H1 (cell line): ENCODE measurements around the gene ABL2. TPM values are rescaled to one million over a fixed set of nuclear protein-coding genes. Genes with fewer than 3 reads are reported as not detected.

Source experiments
- CTCF ChIA-PET: fragments of 300-600 bp; sonication (Branson Sonifier 250); formaldehyde crosslinking; loops from one replicate; lab custom pipeline; 2021; ENCODE audit not compliant: partially characterized antibody; lab: Charles Lee
- POLR2A ChIA-PET: fragments of 300-600 bp; sonication (Branson Sonifier 250); formaldehyde crosslinking; loops from one replicate; lab custom pipeline; 2021; ENCODE audit warnings: inconsistent platforms; ENCODE audit not compliant: partially characterized antibody; lab: Charles Lee
- DNase-seq, 2 experiments: peaks; one replicate each; pipeline versions ENCODE4 v3.0.0 to v3.0.0-alpha.2; 2010 to 2022; ENCODE audit warnings: low spot score in 2 of 2, low read depth in 1 of 2, mixed read lengths in 1 of 2
- FAIRE-seq: peaks from 2 replicates; lab custom pipeline; 2011; peaks lifted over from hg19 to GRCh38; lab: Jason Lieb, UNC
- H2AFZ ChIP-seq: 2 replicates; pipeline ENCODE4 v1.8.1; 2012; ENCODE audit warnings: low read length, inconsistent platforms
- H2AK5ac ChIP-seq: 2 replicates; pipeline ENCODE4 v1.6.1; 2013; ENCODE audit warnings: low read depth, low read length
- H2BK120ac ChIP-seq: replicated peaks from 2 replicates; pipeline ENCODE3; 2013; ENCODE audit warnings: low read depth, low read length, inconsistent platforms
- H2BK12ac ChIP-seq: 2 replicates; pipeline ENCODE4 v1.6.1; 2013; ENCODE audit warnings: low read depth, low read length
- H2BK15ac ChIP-seq: 2 replicates; pipeline ENCODE4 v1.6.1; 2013; ENCODE audit warnings: low read length
- H2BK20ac ChIP-seq: 2 replicates; pipeline ENCODE4 v1.6.1; 2013; ENCODE audit warnings: low read length
- H2BK5ac ChIP-seq: 2 replicates; pipeline ENCODE4 v1.6.1; 2013; ENCODE audit warnings: low read depth, low read length
- H3K14ac ChIP-seq: 2 replicates; pipeline ENCODE4 v1.6.1; 2013; ENCODE audit warnings: inconsistent platforms; ENCODE audit not compliant: insufficient read length
- H3K18ac ChIP-seq: 2 replicates; pipeline ENCODE4 v1.6.1; 2013; ENCODE audit warnings: low read length; ENCODE audit errors: extremely low read depth
- H3K23ac ChIP-seq: 2 replicates; pipeline ENCODE4 v1.6.1; 2013; ENCODE audit warnings: inconsistent platforms; ENCODE audit not compliant: insufficient read length
- H3K23me2 ChIP-seq: 2 replicates; pipeline ENCODE4 v1.6.1; 2013; ENCODE audit warnings: low read depth, low read length
- H3K27ac ChIP-seq: 2 replicates; pipeline ENCODE4 v1.6.1; 2011; ENCODE audit warnings: low read depth, low read length, inconsistent platforms
- H3K27me3 ChIP-seq, 4 experiments: replicated peaks in 1 of 4; 1 replicate in 1 of 4; 2 replicates in 3 of 4; pipeline versions ENCODE4 v1.6.1 to v1.8.1; 2011 to 2013; ENCODE audit warnings: low read length in 3 of 4, mild to moderate bottlenecking in 3 of 4, inconsistent platforms in 2 of 4, mixed read lengths in 2 of 4, moderate library complexity in 1 of 4; ENCODE audit not compliant: control insufficient read depth in 3 of 4, insufficient read depth in 3 of 4; ENCODE audit errors: extremely low read depth in 1 of 4
- H3K36me3 ChIP-seq, 4 experiments: 2 replicates each; pipeline versions ENCODE4 v1.6.1 to v1.8.1; 2011 to 2013; ENCODE audit warnings: mild to moderate bottlenecking in 4 of 4, low read length in 3 of 4, moderate library complexity in 2 of 4, control low read depth in 1 of 4, inconsistent platforms in 1 of 4; ENCODE audit not compliant: insufficient read depth in 4 of 4, control insufficient read depth in 2 of 4
- H3K4ac ChIP-seq: replicated peaks from 2 replicates; pipeline ENCODE3; 2013; ENCODE audit warnings: low read length, low read depth, mixed read lengths, inconsistent platforms; ENCODE audit not compliant: insufficient read length
- H3K4me1 ChIP-seq, 4 experiments: replicated peaks in 1 of 4; 1 replicate in 1 of 4; 2 replicates in 3 of 4; pipeline versions ENCODE4 v1.6.1 to v1.8.1; 2011 to 2013; ENCODE audit warnings: low read length in 3 of 4, inconsistent platforms in 2 of 4, mixed read lengths in 1 of 4; ENCODE audit not compliant: insufficient read depth in 4 of 4, control insufficient read depth in 3 of 4
- H3K4me2 ChIP-seq, 2 experiments: 2 replicates each; pipeline versions ENCODE4 v1.6.1 to v1.8.1; 2011 to 2013; ENCODE audit warnings: low read depth in 2 of 2, low read length in 2 of 2, control low read depth in 1 of 2, inconsistent platforms in 1 of 2, mild to moderate bottlenecking in 1 of 2; ENCODE audit not compliant: insufficient read depth in 1 of 2
- H3K4me3 ChIP-seq, 4 experiments: fragments of 200-600, 300-600 bp in 1 of 4; sonication (generic), shearing (Covaris generic), sonication (Bioruptor Twin) in 1 of 4; 2 replicates each; pipeline versions ENCODE4 v1.5.1 to v1.8.1; 2011 to 2016; ENCODE audit warnings: low read length in 4 of 4, low read depth in 3 of 4, control low read depth in 2 of 4, inconsistent platforms in 2 of 4, mild to moderate bottlenecking in 2 of 4, mixed read lengths in 1 of 4, moderate library complexity in 1 of 4; ENCODE audit not compliant: insufficient read depth in 2 of 4; ENCODE audit errors: extremely low read depth in 1 of 4
- H3K56ac ChIP-seq: replicated peaks from 2 replicates; pipeline ENCODE3; 2013; ENCODE audit warnings: low read depth, mild to moderate bottlenecking, mixed read lengths, low read length, inconsistent platforms; ENCODE audit not compliant: insufficient read length
- H3K79me1 ChIP-seq: 2 replicates; pipeline ENCODE4 v1.6.1; 2013; ENCODE audit warnings: low read depth, low read length, control low read depth
- H3K79me2 ChIP-seq, 2 experiments: 2 replicates each; pipeline versions ENCODE4 v1.6.1 to v1.8.1; 2012 to 2013; ENCODE audit warnings: low read length in 2 of 2, mild to moderate bottlenecking in 2 of 2, inconsistent platforms in 1 of 2; ENCODE audit not compliant: insufficient read depth in 2 of 2, control insufficient read depth in 1 of 2
- H3K9ac ChIP-seq, 4 experiments: replicated peaks in 1 of 4; 1 replicate in 1 of 4; 2 replicates in 3 of 4; pipeline versions ENCODE4 v1.6.1 to v1.8.1; 2011 to 2013; ENCODE audit warnings: low read depth in 3 of 4, low read length in 3 of 4, control low read depth in 2 of 4, mild to moderate bottlenecking in 2 of 4, moderate library complexity in 2 of 4, inconsistent platforms in 1 of 4; ENCODE audit errors: extremely low read depth in 1 of 4
- H3K9me3 ChIP-seq, 2 experiments: 2 replicates each; pipeline versions ENCODE4 v1.6.1 to v1.8.1; 2012 to 2013; ENCODE audit warnings: mild to moderate bottlenecking in 2 of 2, moderate library complexity in 2 of 2, control low read depth in 1 of 2, inconsistent platforms in 1 of 2, low read depth in 1 of 2, low read length in 1 of 2, mixed read lengths in 1 of 2; ENCODE audit not compliant: insufficient read depth in 2 of 2
- H4K20me1 ChIP-seq, 2 experiments: replicated peaks in 1 of 2; 2 replicates each; pipeline versions ENCODE3 to v1.8.1; 2011 to 2013; ENCODE audit warnings: inconsistent platforms in 2 of 2, low read length in 2 of 2, mild to moderate bottlenecking in 1 of 2; ENCODE audit not compliant: insufficient read depth in 2 of 2, control insufficient read depth in 1 of 2
- H4K5ac ChIP-seq: 2 replicates; pipeline ENCODE4 v1.6.1; 2013; ENCODE audit warnings: low read length, low read depth, mixed read lengths, inconsistent platforms; ENCODE audit not compliant: insufficient read length
- H4K8ac ChIP-seq: 2 replicates; pipeline ENCODE4 v1.8.0; 2013; ENCODE audit warnings: mild to moderate bottlenecking, moderate library complexity, low read length, inconsistent platforms; ENCODE audit not compliant: insufficient read depth; ENCODE audit errors: extremely low read depth
- H4K91ac ChIP-seq: replicated peaks from 2 replicates; pipeline ENCODE3; 2013; ENCODE audit warnings: low read length, mixed read lengths, inconsistent platforms; ENCODE audit not compliant: insufficient read length
- CEBPB ChIP-seq: IDR thresholded peaks from 2 replicates; pipeline ENCODE4 v1.6.1; 2012; ENCODE audit warnings: low read depth, low read length
- CREB1 ChIP-seq: IDR thresholded peaks from 2 replicates; pipeline ENCODE4 v1.6.1; 2012; ENCODE audit warnings: inconsistent platforms
- FOSL1 ChIP-seq: IDR thresholded peaks from 2 replicates; pipeline ENCODE4 v1.6.1; 2011; ENCODE audit warnings: mild to moderate bottlenecking, low read depth, low read length, moderate library complexity; ENCODE audit not compliant: insufficient read depth
- GABPA ChIP-seq: IDR thresholded peaks from 2 replicates; pipeline ENCODE4 v1.6.1; 2011; ENCODE audit warnings: mild to moderate bottlenecking, low read length, moderate library complexity, borderline replicate concordance; ENCODE audit not compliant: insufficient read depth
- JUND ChIP-seq: IDR thresholded peaks from 2 replicates; pipeline ENCODE4 v1.6.1; 2011; ENCODE audit warnings: mild to moderate bottlenecking, improper control_type of control experiment, low read length
- KDM4A ChIP-seq: IDR thresholded peaks from one replicate; pipeline ENCODE4 v1.7.1; 2012; ENCODE audit warnings: low read depth, mild to moderate bottlenecking, moderate library complexity, low read length, inconsistent platforms; ENCODE audit not compliant: severe bottlenecking
- KDM5A ChIP-seq: fragments of 200-600 bp; IDR thresholded peaks from 2 replicates; pipeline ENCODE4 v1.7.1; 2012; ENCODE audit warnings: mild to moderate bottlenecking, low read length, inconsistent platforms, mixed read lengths
- NRF1 ChIP-seq: IDR thresholded peaks from 2 replicates; pipeline ENCODE4 v1.6.1; 2011; ENCODE audit warnings: mild to moderate bottlenecking, low read depth, low read length, improper control_type of control experiment
- PHF8 ChIP-seq: fragments of 200-600 bp; sonication (generic); conservative IDR thresholded peaks from 2 replicates; pipeline ENCODE4 v1.7.1; 2012; ENCODE audit warnings: low read depth, mild to moderate bottlenecking, inconsistent platforms, low read length, moderate library complexity
- RBBP5 ChIP-seq: IDR thresholded peaks from 2 replicates; pipeline ENCODE4 v1.7.1; 2012; ENCODE audit warnings: low read depth, mild to moderate bottlenecking, inconsistent platforms, low read length, moderate library complexity, borderline replicate concordance
- SIRT6 ChIP-seq: IDR thresholded peaks from one replicate; pipeline ENCODE4 v1.7.1; 2012; ENCODE audit warnings: low read length, inconsistent platforms
- SIX5 ChIP-seq: IDR thresholded peaks from 2 replicates; pipeline ENCODE4 v1.6.1; 2011; ENCODE audit warnings: mild to moderate bottlenecking, low read depth, low read length
- TAF1 ChIP-seq: IDR thresholded peaks from 2 replicates; pipeline ENCODE4 v1.6.1; 2011; ENCODE audit warnings: mild to moderate bottlenecking, low read depth, low read length
- TCF12 ChIP-seq: IDR thresholded peaks from 2 replicates; pipeline ENCODE4 v1.6.1; 2011; ENCODE audit warnings: low read depth, mild to moderate bottlenecking, low read length
- YY1 ChIP-seq: IDR thresholded peaks from 2 replicates; pipeline ENCODE4 v1.6.1; 2011; ENCODE audit warnings: low read depth, mild to moderate bottlenecking, low read length
- WGBS, 2 experiments: shearing (Covaris generic) in 1 of 2; methylation state at CpG; one replicate each; pipeline versions ENCODE4 v1.1.6 to v1.1.7; 2013 to 2015; ENCODE audit warnings: low lambda C conversion rate in 2 of 2, mixed read lengths in 2 of 2, inconsistent platforms in 1 of 2, low coverage in 1 of 2, missing lambda C conversion rate in 1 of 2; ENCODE audit not compliant: insufficient replicate concordance in 2 of 2, insufficient coverage in 1 of 2, insufficient read length in 1 of 2; ENCODE audit errors: extremely low coverage in 1 of 2, missing lambda C conversion rate in 1 of 2; 5-methylcytosine and 5-hydroxymethylcytosine counted together
- polyA plus RNA-seq, 7 experiments: library from polyadenylated mRNA; depleted of rRNA in 3 of 7; stranded (reverse) in 5 of 7; unstranded in 2 of 7; fragments of >200 nt in 5 of 7; fragments of 200-250 nt in 2 of 7; gene quantifications; 1 replicate in 5 of 7; 2 replicates in 1 of 7; 4 replicates in 1 of 7; pipeline versions ENCODE4 v1.2.1 to v1.2.3, GENCODE V29; 2011 to 2013; ENCODE audit warnings: missing spikeins in 2 of 7, mixed read lengths in 2 of 7
- total RNA-seq: library from RNA; stranded (reverse); fragmentation: NEBNext Ultra II Directional; extraction: Animal tissue kit (Norgen Biotek cat#: 25700); gene quantifications from 2 replicates; pipeline ENCODE4 v1.2.1, GENCODE V29; 2021
- TF ChIP-seq, protein P1 (sequence below): IDR thresholded peaks from 2 replicates; pipeline ENCODE4 v1.6.1; 2012; ENCODE audit warnings: inconsistent platforms

ABL2 gene
- total and polyA plus RNA-seq, 2 of the 8 experiments (the other 6 are each of a cell fraction or from before 2014, with no cell fraction given) = 4.5 to 19.1 TPM

DNA sequence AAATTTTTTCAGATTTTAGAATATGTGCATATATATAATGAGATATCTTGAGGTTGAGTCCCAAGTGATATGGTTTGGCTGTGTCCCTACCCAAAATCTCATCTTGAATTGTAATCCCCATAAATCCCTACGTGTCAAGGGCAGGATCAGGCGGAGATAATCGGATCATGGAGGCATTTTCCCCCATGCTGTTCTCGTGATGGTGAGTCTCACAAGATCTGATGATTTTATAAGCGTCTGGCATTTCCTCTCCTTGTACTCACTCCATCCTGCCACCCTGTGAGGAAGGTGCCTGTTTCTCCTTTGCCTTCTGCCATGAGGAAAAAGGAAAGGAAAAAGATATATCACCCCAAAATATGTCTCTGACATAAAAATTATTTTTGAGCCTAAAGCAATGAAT, 83.0 kb downstream of the ABL2 start:
- H4K8ac ChIP-seq = no peak overlapping the region
- no peak overlapping the region for H3K18ac ChIP-seq
- ChIA-PET CTCF (interaction anchor here (1.0 kb wide), 1 partner anchor 26 kb away, joined by 3 read pairs; no protein-coding TSS in a partner anchor), POLR2A (no interaction called here)
- H3K14ac ChIP-seq = no peak overlapping the region
- no peak overlapping the region for H3K27ac ChIP-seq
- H3K9me3 ChIP-seq = no peaks in the 10 kb centered on the region
- H2AK5ac ChIP-seq = no peak overlapping the region
- H3K79me1 ChIP-seq = no peaks in the 10 kb centered on the region
- no peak overlapping the region for H3K56ac ChIP-seq
- peaks cover 0 to 23% of the 10 kb centered on the region in 2 experiments; a peak in 1 of 4 replicates for H3K79me2 ChIP-seq
- no peak overlapping the region for H2BK120ac ChIP-seq
- no peak overlapping the region for H2BK5ac ChIP-seq
- no peak overlapping the region for H3K4me3 ChIP-seq
- H3K4me1 ChIP-seq = peaks cover 0 to 2% (median 0%) of the 10 kb centered on the region in 4 experiments; a peak in 1 of 7 replicates
- H2BK15ac ChIP-seq = no peak overlapping the region
- no peak overlapping the region for H3K9ac ChIP-seq
- H4K5ac ChIP-seq = no peak overlapping the region
- H3K4ac ChIP-seq = no peak overlapping the region
- no peak overlapping the region for H2BK20ac ChIP-seq
- no peaks in the 10 kb centered on the region for H3K27me3 ChIP-seq
- no peaks in the 10 kb centered on the region for H3K23me2 ChIP-seq
- no peak overlapping the region for H2BK12ac ChIP-seq
- FAIRE-seq = no peak
- H2AFZ ChIP-seq = no peak overlapping the region
- H3K4me2 ChIP-seq = no peak overlapping the region
- no peak overlapping the region for H3K23ac ChIP-seq
- no peaks in the 10 kb centered on the region for H3K36me3 ChIP-seq
- no peak overlapping the region for H4K91ac ChIP-seq
- whole genome bisulfite sequencing, 2 experiments = 86% methylated on average over 5 of the region's 5 CpGs; no CpG with 5 or more reads in 1 of the 2 experiments
- no peaks in the 10 kb centered on the region for H4K20me1 ChIP-seq
- DNase-seq = no peak
- TF ChIP-seq FOSL1 (no peak), JUND (no peak), CEBPB (no peak), RBBP5 (no peak), TCF12 (no peak), YY1 (no peak), KDM4A (no peak), SIRT6 (no peak), CREB1 (no peak), GABPA (no peak), NRF1 (no peak), KDM5A (no peak), SIX5 (no peak), PHF8 (no peak), TAF1 (no peak)
- TF ChIP-seq, protein P1, sequence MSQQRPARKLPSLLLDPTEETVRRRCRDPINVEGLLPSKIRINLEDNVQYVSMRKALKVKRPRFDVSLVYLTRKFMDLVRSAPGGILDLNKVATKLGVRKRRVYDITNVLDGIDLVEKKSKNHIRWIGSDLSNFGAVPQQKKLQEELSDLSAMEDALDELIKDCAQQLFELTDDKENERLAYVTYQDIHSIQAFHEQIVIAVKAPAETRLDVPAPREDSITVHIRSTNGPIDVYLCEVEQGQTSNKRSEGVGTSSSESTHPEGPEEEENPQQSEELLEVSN = no peak
